PFSK-1 (cell line): ENCODE data around the gene NCOA6.

Source experiments
- FOXP2 ChIP-seq: optimal IDR thresholded peaks from 2 replicates; pipeline ENCODE3; 2011; ENCODE audit warnings: borderline replicate concordance, control low read depth, inconsistent platforms; ENCODE audit not compliant: insufficient read depth; ENCODE audit errors: extremely low read length, extremely low read depth
- POLR2AphosphoS5 ChIP-seq: IDR thresholded peaks from 2 replicates; pipeline ENCODE4 v1.6.1; 2012; ENCODE audit warnings: low read depth, mild to moderate bottlenecking, control low read depth, low read length, moderate library complexity
- SIN3A ChIP-seq: IDR thresholded peaks from 2 replicates; pipeline ENCODE4 v1.6.1; 2012; ENCODE audit warnings: mild to moderate bottlenecking, low read length, moderate library complexity, borderline replicate concordance; ENCODE audit not compliant: insufficient read depth
- TAF1 ChIP-seq: IDR thresholded peaks from 2 replicates; pipeline ENCODE4 v1.6.1; 2012; ENCODE audit warnings: low read length, control low read depth, borderline replicate concordance; ENCODE audit not compliant: insufficient read depth
- TF ChIP-seq, protein P1 (sequence below), 2 experiments: IDR thresholded peaks; 2 replicates each; pipeline versions ENCODE4 v1.6.1 to v1.8.0; 2011 to 2012; ENCODE audit warnings: low read depth in 2 of 2, low read length in 2 of 2, control low read depth in 1 of 2, inconsistent platforms in 1 of 2, mild to moderate bottlenecking in 1 of 2, moderate library complexity in 1 of 2; ENCODE audit not compliant: insufficient read depth in 1 of 2

DNA sequence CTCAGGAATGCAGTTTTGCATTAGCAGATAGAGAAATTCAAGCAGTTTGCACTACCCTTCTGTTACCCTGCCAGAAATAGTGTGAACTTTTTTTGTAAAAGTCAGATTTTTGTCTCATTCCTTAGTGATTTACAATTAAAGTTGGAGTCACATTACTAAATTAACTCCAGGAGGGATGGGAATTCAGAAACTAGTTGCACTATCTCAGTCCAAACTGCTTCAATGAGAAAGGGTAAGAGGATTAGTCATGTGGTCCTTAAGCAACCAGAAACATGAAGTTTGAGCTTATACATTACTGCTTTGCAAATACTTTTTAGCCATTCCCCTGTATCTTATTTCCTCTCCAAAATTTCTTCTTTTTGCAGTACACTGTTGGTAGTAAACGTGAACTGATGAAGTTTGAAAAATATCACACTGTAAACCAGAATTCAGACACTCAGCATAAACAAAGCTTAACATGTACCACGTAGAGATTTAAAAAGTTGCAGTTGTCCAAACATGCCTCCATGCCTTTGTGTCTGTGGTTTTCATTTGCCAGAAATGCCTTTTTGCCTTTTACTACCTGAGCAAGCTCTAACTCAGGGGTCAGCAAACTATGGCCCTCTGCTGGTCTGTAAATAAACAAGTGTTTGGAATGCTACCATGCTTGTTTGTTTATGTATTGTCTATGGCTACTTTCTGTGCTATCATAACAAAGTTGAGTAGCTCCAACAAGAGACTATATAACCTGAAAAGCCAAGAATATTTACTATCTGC lies 71.6 kb downstream of the NCOA6 start:
- TF ChIP-seq FOXP2: no peak
- no peak for TF ChIP-seq TAF1
- TF ChIP-seq SIN3A: no peak
- no peak for TF ChIP-seq POLR2AphosphoS5
- TF ChIP-seq, protein P1, sequence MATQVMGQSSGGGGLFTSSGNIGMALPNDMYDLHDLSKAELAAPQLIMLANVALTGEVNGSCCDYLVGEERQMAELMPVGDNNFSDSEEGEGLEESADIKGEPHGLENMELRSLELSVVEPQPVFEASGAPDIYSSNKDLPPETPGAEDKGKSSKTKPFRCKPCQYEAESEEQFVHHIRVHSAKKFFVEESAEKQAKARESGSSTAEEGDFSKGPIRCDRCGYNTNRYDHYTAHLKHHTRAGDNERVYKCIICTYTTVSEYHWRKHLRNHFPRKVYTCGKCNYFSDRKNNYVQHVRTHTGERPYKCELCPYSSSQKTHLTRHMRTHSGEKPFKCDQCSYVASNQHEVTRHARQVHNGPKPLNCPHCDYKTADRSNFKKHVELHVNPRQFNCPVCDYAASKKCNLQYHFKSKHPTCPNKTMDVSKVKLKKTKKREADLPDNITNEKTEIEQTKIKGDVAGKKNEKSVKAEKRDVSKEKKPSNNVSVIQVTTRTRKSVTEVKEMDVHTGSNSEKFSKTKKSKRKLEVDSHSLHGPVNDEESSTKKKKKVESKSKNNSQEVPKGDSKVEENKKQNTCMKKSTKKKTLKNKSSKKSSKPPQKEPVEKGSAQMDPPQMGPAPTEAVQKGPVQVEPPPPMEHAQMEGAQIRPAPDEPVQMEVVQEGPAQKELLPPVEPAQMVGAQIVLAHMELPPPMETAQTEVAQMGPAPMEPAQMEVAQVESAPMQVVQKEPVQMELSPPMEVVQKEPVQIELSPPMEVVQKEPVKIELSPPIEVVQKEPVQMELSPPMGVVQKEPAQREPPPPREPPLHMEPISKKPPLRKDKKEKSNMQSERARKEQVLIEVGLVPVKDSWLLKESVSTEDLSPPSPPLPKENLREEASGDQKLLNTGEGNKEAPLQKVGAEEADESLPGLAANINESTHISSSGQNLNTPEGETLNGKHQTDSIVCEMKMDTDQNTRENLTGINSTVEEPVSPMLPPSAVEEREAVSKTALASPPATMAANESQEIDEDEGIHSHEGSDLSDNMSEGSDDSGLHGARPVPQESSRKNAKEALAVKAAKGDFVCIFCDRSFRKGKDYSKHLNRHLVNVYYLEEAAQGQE (IDR thresholded peaks at IDR 0.05; ENCODE audit: insufficient read depth in 1 of 2, low read depth in 2 of 2, low read length in 2 of 2): no peak
